GM12891 (cell line): Measurements from ENCODE around the gene PRR19.

Experiments used
- POLR2A ChIP-seq: IDR thresholded peaks from 2 replicates; pipeline ENCODE4 v1.6.1; 2011; ENCODE audit warnings: low read depth, low read length, control low read depth
- TAF1 ChIP-seq: IDR thresholded peaks from 2 replicates; pipeline ENCODE4 v1.6.1; 2011; ENCODE audit warnings: low read depth, low read length, control low read depth

GRCh38 chr19:42322305-42322704 is 20.4 kb downstream of the PRR19 start:
- no peak for TF ChIP-seq POLR2A
- no peak for TF ChIP-seq TAF1
